Stimulated activated CD8-positive, alpha-beta memory T cell treated with anti-CD3 and anti-CD28 coated beads, Interleukin-15, amount 100 ng/mL, for 1 hour (primary cell): ENCODE measurements around the gene APP.

Source experiments
- DNase-seq: peaks from one replicate; pipeline ENCODE4 v3.0.0-alpha.2; 2020; ENCODE audit warnings: low read depth

Gene APP

GRCh38 chr21:25904044-25904695, 266.4 kb downstream of the APP start:
- no peak for DNase-seq

DNA sequence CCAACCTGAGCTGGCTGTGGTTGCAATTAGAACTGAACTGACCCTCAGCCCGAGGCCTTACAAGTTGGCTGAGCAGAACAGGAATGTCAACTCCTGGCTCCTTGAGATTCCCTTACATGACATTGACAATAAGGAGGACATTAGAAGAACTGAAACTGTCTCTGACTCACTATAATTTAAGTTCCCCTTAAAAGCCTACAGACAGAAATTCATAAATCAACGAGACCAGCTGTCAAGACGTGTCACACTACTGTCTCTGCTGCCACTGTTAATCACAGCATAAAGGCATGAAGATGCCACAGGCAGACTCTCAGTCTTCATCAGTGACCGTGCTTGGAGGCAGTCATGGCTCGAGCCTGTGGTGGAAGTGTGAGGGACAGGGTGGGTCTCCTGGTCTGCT, 267.0 kb downstream of the APP start:
- DNase-seq = no peak

- DNase-seq = no peak
Observed at GRCh38 chr21:25901330-25901979, 269.1 kb downstream of the APP start.

DNA sequence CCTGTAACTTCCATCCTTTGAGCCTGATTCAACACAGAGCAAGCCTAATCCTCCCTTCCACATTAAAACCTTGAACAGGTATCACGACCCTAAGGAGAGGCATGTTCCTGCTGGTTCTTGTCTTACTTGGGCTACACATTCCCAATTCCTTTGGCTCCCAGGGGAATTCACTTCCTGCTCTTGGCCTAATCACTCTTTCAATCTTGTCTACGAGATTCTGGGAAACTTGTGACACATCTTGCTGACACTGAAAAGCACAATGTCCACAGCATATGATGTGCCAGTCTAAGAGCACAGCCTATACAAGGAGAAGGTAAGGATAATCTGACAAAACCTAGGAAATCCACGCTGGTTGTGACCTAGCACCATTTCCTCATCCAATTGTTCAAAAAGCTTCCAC, 271.9 kb downstream of the APP start:
- DNase-seq = no peak

GRCh38 chr21:25897383-25897782, 273.2 kb downstream of the APP start:
- DNase-seq = no peak

DNA sequence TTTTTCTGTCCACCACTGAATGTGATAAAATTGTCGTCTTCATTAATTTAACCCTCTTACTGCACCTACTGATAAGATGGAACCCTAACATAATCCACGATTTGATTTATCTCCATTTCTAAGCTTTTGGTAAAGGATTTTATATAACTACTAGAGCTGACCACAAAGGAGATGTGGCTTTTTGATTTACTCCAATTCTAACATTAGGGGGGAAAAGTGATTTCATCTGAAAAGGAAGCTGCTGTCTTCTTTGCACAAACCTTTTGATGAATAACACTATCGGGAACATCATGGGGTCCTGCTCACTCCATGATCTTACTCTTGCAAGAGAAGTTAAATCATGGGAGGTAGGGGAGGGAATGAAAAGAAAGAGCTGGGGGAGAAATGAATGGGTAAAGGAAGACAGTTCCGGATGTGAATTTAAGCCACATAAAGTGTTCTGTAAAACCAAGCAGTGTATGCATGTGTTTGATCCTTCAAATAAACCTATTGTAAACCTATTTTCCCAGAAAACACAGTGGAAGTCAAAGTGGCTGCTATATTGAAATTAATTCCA, 274.0 kb downstream of the APP start:
- no peak for DNase-seq

GRCh38 chr21:25895565-25896205, 274.9 kb downstream of the APP start:
- DNase-seq = no peak

GRCh38 chr21:25893191-25893590, 277.4 kb downstream of the APP start:
- no peak for DNase-seq

DNA sequence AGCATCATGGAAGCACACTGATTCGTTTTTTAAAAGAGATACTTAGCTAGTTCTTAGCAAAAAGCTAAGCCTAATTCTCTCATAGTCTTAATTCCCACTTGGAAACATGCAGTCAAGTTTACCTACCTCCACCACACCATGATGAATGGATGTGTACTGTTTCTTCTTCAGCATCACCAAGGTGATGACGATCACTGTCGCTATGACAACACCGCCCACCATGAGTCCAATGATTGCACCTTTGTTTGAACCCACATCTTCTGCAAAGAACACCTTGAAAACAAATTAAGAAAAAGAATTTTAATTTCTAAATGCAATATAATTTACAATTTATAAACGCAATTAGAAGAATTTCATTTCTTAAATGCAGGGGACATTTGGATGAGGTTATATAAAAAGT, 279.0 kb downstream of the APP start:
- DNase-seq = no peak

- no peak for DNase-seq
Observed at GRCh38 chr21:25890001-25890400, 280.6 kb downstream of the APP start.

- no peak for DNase-seq
Observed at GRCh38 chr21:25888711-25889110, 281.9 kb downstream of the APP start.

- no peak for DNase-seq
Observed at GRCh38 chr21:25887646-25888306, 282.8 kb downstream of the APP start.

DNA sequence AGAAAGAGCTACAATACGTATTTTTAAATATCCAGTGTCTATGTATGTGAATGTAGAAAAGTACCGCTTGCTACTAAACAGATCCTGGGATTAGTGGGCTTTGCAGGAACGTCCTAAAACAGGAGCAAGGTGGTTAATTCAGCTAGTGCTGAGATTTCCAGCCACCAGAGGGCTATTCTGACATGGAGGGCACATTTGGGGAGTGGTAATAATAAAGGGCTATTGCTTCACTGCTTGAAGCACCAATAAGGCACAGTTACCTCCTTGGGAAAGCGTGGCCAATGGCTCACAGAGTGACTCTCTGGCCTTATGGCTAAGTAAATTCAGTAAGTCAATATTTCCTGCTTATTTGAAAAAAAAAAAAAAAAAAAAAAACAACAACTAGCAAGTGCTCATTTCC, 283.4 kb downstream of the APP start:
- no peak for DNase-seq

- no peak for DNase-seq
Observed at GRCh38 chr21:25885880-25886279, 284.7 kb downstream of the APP start.

- no peak for DNase-seq
Observed at GRCh38 chr21:25885405-25885804, 285.2 kb downstream of the APP start.

- DNase-seq = no peak
Observed at GRCh38 chr21:25884311-25884710, 286.3 kb downstream of the APP start.

DNA sequence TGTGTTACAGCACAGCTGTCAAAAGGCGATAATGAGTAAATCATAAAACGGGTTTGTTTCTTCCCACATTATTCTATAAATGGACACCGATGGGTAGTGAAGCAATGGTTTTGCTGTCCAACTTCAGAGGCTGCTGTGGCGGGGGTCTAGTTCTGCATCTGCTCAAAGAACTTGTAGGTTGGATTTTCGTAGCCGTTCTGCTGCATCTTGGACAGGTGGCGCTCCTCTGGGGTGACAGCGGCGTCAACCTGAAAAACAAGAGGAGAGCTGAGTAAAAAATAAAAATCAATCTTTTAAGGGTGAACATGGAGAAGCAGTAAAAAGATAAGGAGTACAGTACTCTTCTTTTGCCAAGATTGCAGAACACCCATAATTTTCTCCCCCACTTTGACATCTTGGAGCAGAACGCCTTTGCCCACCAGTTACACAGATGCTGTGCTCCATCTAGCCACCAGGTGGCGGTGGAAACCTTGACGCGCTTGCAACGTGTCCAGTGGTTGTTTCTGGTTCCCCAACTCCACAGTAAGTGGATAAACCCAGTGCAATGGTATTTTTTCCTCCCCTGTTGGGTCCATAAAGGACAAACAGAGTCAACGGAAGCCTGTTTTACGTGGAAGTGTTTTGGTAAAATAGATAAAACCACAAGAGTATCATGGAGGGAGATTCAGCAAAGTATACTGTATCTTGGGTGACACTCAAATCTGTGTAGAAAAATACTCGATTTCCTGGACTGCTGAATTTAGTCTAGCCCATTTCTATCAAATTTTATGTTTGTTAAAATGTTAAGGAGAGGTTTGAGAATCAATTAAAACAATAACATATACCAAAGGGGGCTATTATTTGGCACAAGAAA, 288.8 kb downstream of the APP start:
- peak; percentile 14 for DNase-seq

GRCh38 chr21:25879203-25879602, 291.4 kb downstream of the APP start:
- DNase-seq = no peak

DNA sequence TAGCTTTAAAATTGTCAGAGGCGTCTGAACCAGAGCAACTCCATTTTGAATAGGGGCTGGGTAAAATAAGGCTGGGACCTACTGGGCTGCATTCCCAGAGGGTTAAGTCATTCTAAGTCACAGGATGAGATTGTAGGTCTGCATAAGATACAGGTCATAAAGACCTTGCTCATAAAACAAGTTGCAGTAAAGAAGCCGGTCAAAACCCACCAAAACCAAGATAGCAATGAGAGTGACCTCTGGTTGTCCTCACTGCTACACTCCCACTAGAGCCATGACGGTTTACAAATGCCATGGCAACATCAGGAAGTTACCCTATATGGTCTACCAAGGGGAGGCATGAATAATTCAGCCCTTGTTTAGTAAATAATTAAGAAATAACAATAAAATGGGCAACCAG, 292.2 kb downstream of the APP start:
- no peak for DNase-seq

- no peak for DNase-seq
Observed at GRCh38 chr21:25872271-25872670, 298.3 kb downstream of the APP start.

- no peak for DNase-seq
Observed at GRCh38 chr21:25871566-25871965, 299.0 kb downstream of the APP start.

DNA sequence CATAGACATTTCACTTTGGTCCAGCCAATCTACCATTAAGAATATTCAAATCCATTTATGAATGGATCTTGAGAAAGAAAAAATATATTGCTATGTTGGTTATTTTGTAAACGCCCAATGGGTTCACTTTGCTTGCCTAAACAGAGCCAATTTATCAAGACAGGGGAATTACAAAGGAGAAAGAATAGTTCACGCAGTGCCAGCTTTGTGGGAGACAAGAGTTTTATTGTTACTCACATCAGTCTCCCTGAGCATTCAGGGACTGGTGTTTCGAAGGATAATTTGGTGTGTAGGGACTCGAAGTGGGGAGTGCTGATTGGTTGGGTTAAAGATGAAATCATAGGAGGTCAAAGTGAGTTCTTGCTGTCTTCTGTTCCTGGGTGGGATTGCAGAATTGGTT, 300.5 kb downstream of the APP start:
- DNase-seq = no peak
